Measurements from ENCODE around the gene LTBP1.
"Not testable (repeated sequence)": the region's sequence is repeated elsewhere in the genome, so short reads cannot be mapped to it uniquely, and the experiment has no call there.

Gene LTBP1

GRCh38 chr2:33381301-33381858 is 434.6 kb downstream of the LTBP1 start:
- no peak for DNase-seq (ENCODE audit: low spot score)
- TF ChIP-seq, protein P1, sequence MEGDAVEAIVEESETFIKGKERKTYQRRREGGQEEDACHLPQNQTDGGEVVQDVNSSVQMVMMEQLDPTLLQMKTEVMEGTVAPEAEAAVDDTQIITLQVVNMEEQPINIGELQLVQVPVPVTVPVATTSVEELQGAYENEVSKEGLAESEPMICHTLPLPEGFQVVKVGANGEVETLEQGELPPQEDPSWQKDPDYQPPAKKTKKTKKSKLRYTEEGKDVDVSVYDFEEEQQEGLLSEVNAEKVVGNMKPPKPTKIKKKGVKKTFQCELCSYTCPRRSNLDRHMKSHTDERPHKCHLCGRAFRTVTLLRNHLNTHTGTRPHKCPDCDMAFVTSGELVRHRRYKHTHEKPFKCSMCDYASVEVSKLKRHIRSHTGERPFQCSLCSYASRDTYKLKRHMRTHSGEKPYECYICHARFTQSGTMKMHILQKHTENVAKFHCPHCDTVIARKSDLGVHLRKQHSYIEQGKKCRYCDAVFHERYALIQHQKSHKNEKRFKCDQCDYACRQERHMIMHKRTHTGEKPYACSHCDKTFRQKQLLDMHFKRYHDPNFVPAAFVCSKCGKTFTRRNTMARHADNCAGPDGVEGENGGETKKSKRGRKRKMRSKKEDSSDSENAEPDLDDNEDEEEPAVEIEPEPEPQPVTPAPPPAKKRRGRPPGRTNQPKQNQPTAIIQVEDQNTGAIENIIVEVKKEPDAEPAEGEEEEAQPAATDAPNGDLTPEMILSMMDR (conservative IDR thresholded peaks at IDR 0.05; ENCODE audit: low read depth) = no peak
- POLR2A ChIA-PET (ENCODE audit: low non-redundant PET) = no interaction called here
- no peak overlapping the region for H3K27ac ChIP-seq
- CTCF ChIA-PET = interaction anchor here (0.6 to 1.9 kb wide), 4 partner anchors 80 to 1247 kb away, joined by 3 to 6 read pairs (median 4); no protein-coding TSS in a partner anchor

- no peak for DNase-seq (ENCODE audit: low spot score)
- no peak overlapping the region for H3K27ac ChIP-seq
- CTCF ChIA-PET = no interaction called here
- TF ChIP-seq, protein P1 (conservative IDR thresholded peaks at IDR 0.05; ENCODE audit: low read depth) = no peak
- POLR2A ChIA-PET (ENCODE audit: low non-redundant PET) = no interaction called here
These were observed 437.3 kb downstream of the LTBP1 start for GRCh38 chr2:33383855-33384598.

DNA sequence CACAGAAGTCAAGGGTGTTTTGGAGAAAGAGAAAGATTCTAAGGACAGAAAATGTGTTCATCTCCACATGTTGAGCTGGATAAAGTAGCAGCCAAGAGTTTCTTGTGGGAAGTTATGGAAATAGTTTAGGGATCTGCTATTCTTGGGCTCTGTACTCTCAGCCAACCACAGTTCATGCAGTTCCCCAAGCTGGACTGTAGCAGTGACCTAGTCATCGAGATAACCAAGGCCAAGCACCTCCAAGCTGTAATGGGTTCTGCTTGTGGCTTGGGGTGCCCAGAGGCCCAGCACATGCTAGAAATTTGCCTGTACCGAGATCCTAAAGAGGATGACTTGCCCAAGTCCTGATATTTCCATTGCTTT is 437.8 kb downstream of the LTBP1 start:
- ChIA-PET CTCF (no interaction called here), POLR2A (ENCODE audit: low non-redundant PET) (no interaction called here)
- no peak for DNase-seq (ENCODE audit: low spot score)
- no peak overlapping the region for H3K27ac ChIP-seq
- TF ChIP-seq, protein P1 (conservative IDR thresholded peaks at IDR 0.05; ENCODE audit: low read depth) = no peak

DNA sequence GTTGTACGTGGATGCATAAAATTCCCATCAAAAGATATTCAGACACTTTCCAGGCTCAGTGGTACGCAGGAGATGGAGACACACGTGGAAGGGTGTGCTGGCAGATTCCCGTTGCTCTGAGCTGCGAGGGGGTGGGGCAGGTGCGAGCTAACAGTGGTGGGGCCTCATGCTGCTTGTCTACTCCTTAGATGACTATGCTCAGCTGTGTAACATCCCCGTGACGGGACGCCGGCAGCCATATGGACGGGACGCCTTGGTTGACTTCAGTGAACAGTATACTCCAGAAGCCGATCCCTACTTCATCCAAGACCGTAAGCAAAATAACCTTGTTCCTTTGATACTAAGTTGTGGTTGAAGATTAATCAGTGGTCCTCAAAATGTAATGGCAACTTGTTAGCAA is 442.2 kb downstream of the LTBP1 start:
- ChIA-PET POLR2A (ENCODE audit: low non-redundant PET) (no interaction called here), CTCF (interaction anchor here (0.6 to 1.2 kb wide), 2 partner anchors 9 to 217 kb away, joined by 4 to 6 read pairs; no protein-coding TSS in a partner anchor)
- DNase-seq (ENCODE audit: low spot score) = no peak
- TF ChIP-seq, protein P1 (conservative IDR thresholded peaks at IDR 0.05; ENCODE audit: low read depth) = no peak
- no peak overlapping the region for H3K27ac ChIP-seq

- POLR2A ChIA-PET (ENCODE audit: low non-redundant PET); DNase-seq (ENCODE audit: low spot score); H3K27ac ChIP-seq: not testable (repeated sequence)
- CTCF ChIA-PET = interaction anchor here (0.6 kb wide), 1 partner anchor 71 kb away, joined by 3 read pairs; no protein-coding TSS in a partner anchor
These were observed 442.9 kb downstream of the LTBP1 start for GRCh38 chr2:33389695-33390094.

DNA sequence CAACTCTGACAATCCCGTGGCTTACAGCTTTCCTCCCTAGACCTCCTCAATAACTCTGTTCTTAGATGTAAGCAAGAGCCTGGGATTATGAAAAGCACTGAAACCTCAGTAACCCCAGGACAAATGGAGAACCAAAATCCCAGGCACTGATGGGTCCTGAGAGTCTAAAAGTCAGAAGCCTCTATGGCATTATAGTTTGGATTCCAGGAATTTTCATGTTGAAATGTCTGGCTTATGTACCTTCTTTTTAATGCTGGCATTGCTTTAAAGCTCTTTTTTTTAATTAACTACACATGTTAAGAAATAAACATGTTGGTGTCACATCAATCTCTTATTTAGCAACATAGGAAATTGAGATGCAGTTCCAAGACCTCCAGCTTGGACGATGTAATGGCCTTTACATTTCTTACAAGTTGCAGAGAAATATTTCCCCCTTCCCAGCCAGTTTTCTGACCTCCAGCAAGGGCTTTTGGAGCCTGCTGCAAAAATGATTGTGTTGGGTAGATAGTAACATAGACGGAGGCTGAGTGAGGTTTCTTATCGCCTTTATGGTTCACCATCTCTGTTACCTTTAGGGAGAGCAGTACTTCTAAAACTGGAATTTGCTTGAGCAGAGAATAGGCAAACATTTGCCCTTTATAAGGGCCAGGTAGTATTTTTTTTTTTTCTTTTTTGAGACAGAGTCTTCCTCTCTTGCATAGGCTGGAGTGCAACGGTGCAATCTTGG is 444.9 kb downstream of the LTBP1 start:
- ChIA-PET POLR2A (ENCODE audit: low non-redundant PET) (no interaction called here), CTCF (no interaction called here)
- no peak overlapping the region for H3K27ac ChIP-seq
- no peak for DNase-seq (ENCODE audit: low spot score)
- TF ChIP-seq, protein P1 (conservative IDR thresholded peaks at IDR 0.05; ENCODE audit: low read depth) = no peak

Measured in RWPE1 (cell line).